GM12878 (cell line): ENCODE data around the gene MTM1. TPM values are rescaled to one million over a fixed set of nuclear protein-coding genes. Genes with fewer than 3 reads are reported as not detected.

Experiments used
- ATAC-seq: fragments of 200-7000 bp; cut with Tn5 transposase; 3 replicates; pipeline ENCODE4 v1.9.1; 2020; ENCODE audit warnings: mild to moderate bottlenecking, moderate library complexity
- BruUV-seq: library from RNA; stranded (reverse); fragments of 400-500 nt; replicated peaks from 2 replicates; lab custom pipeline; 2021; lab: Mats Ljungman, UMichigan
- CTCF ChIA-PET: fragments of 300-600 bp; sonication (Branson Sonifier 250); formaldehyde crosslinking; extraction: SDS; loops from one replicate; lab custom pipeline; 2021; ENCODE audit warnings: inconsistent platforms; lab: Yijun Ruan, JAX
- POLR2A ChIA-PET: fragments of 350-600 bp; formaldehyde crosslinking; extraction: SDS; loops from one replicate; lab custom pipeline; 2021; ENCODE audit warnings: inconsistent platforms; lab: Charles Lee
- RAD21 ChIA-PET: fragments of 300-600 bp; sonication (Branson Sonifier 250); formaldehyde crosslinking; loops from one replicate; lab custom pipeline; 2023; ENCODE audit warnings: antibody characterized with exemption; ENCODE audit not compliant: unreplicated experiment; lab: Charles Lee
- SMC1A ChIA-PET: fragments of 300-600 bp; sonication (Branson Sonifier 250); formaldehyde crosslinking; loops from one replicate; lab custom pipeline; 2023; ENCODE audit not compliant: unreplicated experiment, uncharacterized antibody; lab: Charles Lee
- DNase-seq: peaks from one replicate; pipeline ENCODE4 v3.0.0-alpha.2; 2011; ENCODE audit warnings: low read depth, low spot score
- FAIRE-seq: peaks from 3 replicates; lab custom pipeline; 2011; peaks lifted over from hg19 to GRCh38; lab: Jason Lieb, UNC
- H2AFZ ChIP-seq: 2 replicates; pipeline ENCODE4 v1.6.0; 2011; ENCODE audit warnings: low read depth, low read length, control low read depth; ENCODE audit not compliant: control insufficient read depth
- H3K27ac ChIP-seq: 2 replicates; pipeline ENCODE4 v1.5.1; 2011; ENCODE audit warnings: control low read depth; ENCODE audit not compliant: control insufficient read depth, insufficient read depth
- H3K27me3 ChIP-seq, 2 experiments: replicated peaks in 1 of 2; 2 replicates each; pipeline versions ENCODE4 v1.6.0 to v1.6.1; 2011; ENCODE audit warnings: low read length in 1 of 2; ENCODE audit not compliant: control insufficient read depth in 2 of 2, insufficient read depth in 2 of 2
- H3K36me3 ChIP-seq, 2 experiments: 2 replicates each; pipeline ENCODE4 v1.5.1; 2011; ENCODE audit warnings: low read length in 1 of 2; ENCODE audit not compliant: control insufficient read depth in 2 of 2, insufficient read depth in 2 of 2
- H3K4me1 ChIP-seq: 2 replicates; pipeline ENCODE4 v1.6.1; 2011; ENCODE audit warnings: mild to moderate bottlenecking, low read length, moderate library complexity, mixed read lengths; ENCODE audit not compliant: control insufficient read depth, insufficient read depth
- H3K4me2 ChIP-seq: 2 replicates; pipeline ENCODE4 v1.6.0; 2011; ENCODE audit warnings: control low read depth; ENCODE audit not compliant: control insufficient read depth, insufficient read depth
- H3K4me3 ChIP-seq: fragments of 200-600 bp; sonication (generic); 2 replicates; pipeline ENCODE4 v1.5.1; 2016
- H3K79me2 ChIP-seq: 2 replicates; pipeline ENCODE4 v1.6.0; 2011; ENCODE audit warnings: low read length; ENCODE audit not compliant: control insufficient read depth, insufficient read depth
- H3K9ac ChIP-seq: 2 replicates; pipeline ENCODE4 v1.8.0; 2011; ENCODE audit warnings: low read length, control low read depth, mixed read lengths; ENCODE audit not compliant: control insufficient read depth, insufficient read depth
- H3K9me3 ChIP-seq: replicated peaks from 3 replicates; pipeline ENCODE4 v1.5.1; 2011; ENCODE audit warnings: mild to moderate bottlenecking, low read length; ENCODE audit not compliant: control insufficient read depth, insufficient read depth
- H4K20me1 ChIP-seq: 2 replicates; pipeline ENCODE4 v1.6.0; 2011; ENCODE audit not compliant: control insufficient read depth, insufficient read depth
- CEBPB ChIP-seq, 2 experiments: fragments of 150-350 bp in 1 of 2; IDR thresholded peaks; 2 replicates each; pipeline ENCODE4 v1.6.1; 2012 to 2014; ENCODE audit warnings: low read depth in 2 of 2, low read length in 2 of 2, borderline replicate concordance in 1 of 2, inconsistent platforms in 1 of 2
- EGR1 ChIP-seq, 2 experiments: IDR thresholded peaks; 1 replicate in 1 of 2; 2 replicates in 1 of 2; pipeline ENCODE4 v1.6.1; 2011 to 2012; ENCODE audit warnings: low read depth in 2 of 2, low read length in 2 of 2, borderline replicate concordance in 1 of 2, mild to moderate bottlenecking in 1 of 2, moderate library complexity in 1 of 2
- HDGF ChIP-seq: fragments of 450-650 bp; IDR thresholded peaks from 2 replicates; pipeline ENCODE4 v1.6.1; 2016; ENCODE audit warnings: antibody characterized with exemption
- NR2F1 ChIP-seq: fragments of 450-650 bp; conservative IDR thresholded peaks from 2 replicates; pipeline ENCODE4 v1.6.1; 2017; ENCODE audit warnings: mild to moderate bottlenecking
- RAD21 ChIP-seq: IDR thresholded peaks from 2 replicates; pipeline ENCODE4 v1.6.1; 2011; ENCODE audit warnings: mild to moderate bottlenecking, low read depth, low read length, moderate library complexity; ENCODE audit not compliant: insufficient read depth
- SMC3 ChIP-seq: IDR thresholded peaks from 2 replicates; pipeline ENCODE4 v1.6.1; 2011; ENCODE audit warnings: low read length, improper control_type of control experiment, borderline replicate concordance
- TCF12 ChIP-seq: IDR thresholded peaks from 2 replicates; pipeline ENCODE4 v1.6.1; 2011; ENCODE audit warnings: low read depth, mild to moderate bottlenecking, low read length
- ZBED1 ChIP-seq: IDR thresholded peaks from 2 replicates; pipeline ENCODE4 v1.6.1; 2016; ENCODE audit warnings: borderline replicate concordance
- WGBS: methylation state at CpG from one replicate; pipeline ENCODE4 v1.1.6; 2016; ENCODE audit warnings: low lambda C conversion rate; ENCODE audit not compliant: insufficient replicate concordance, insufficient coverage; ENCODE audit errors: missing lambda C conversion rate; 5-methylcytosine and 5-hydroxymethylcytosine counted together
- in situ Hi-C: fragments of 300-500 bp; cut with MboI; formaldehyde crosslinking; loops from 9 replicates; pipeline ENCODE4 v1.14.3; 2018; ENCODE audit warnings: mixed read lengths
- intact Hi-C: fragments of 100-400 bp; cut with micrococcal nuclease; formaldehyde crosslinking; loops from one replicate; pipeline ENCODE4 v1.14.2; 2022; ENCODE audit not compliant: unreplicated experiment
- polyA plus RNA-seq, 11 experiments: library from polyadenylated mRNA; depleted of rRNA in 4 of 11; unstranded in 6 of 11; stranded (reverse) in 5 of 11; fragments of >200 nt; fragmentation: Nextera tagmentation in 4 of 11; fragmentation: Illumina TruSeq in 1 of 11; extraction: Ambion mirVana in 4 of 11; extraction: Trizol in 1 of 11; gene quantifications; 1 replicate in 1 of 11; 2 replicates in 10 of 11; pipeline versions ENCODE4 v1.2.1 to v1.2.3, GENCODE V29; 2011 to 2016; ENCODE audit warnings: inconsistent platforms in 2 of 11, missing spikeins in 2 of 11, low read depth in 1 of 11
- total RNA-seq, 4 experiments: library from RNA; depleted of rRNA in 3 of 4; stranded (reverse); fragments of >200 nt in 3 of 4; fragmentation: Illumina TruSeq in 1 of 4; extraction: Trizol in 1 of 4; gene quantifications; 2 replicates each; pipeline versions ENCODE4 v1.2.1 to v1.2.3, GENCODE V29; 2013 to 2021
- TF ChIP-seq, protein P1 (sequence below): fragments of 450-650 bp; IDR thresholded peaks from 2 replicates; pipeline ENCODE4 v1.6.1; 2017; ENCODE audit warnings: borderline replicate concordance
- TF ChIP-seq, protein P2 (sequence below), 3 experiments: IDR thresholded peaks in 2 of 3; conservative IDR thresholded peaks in 1 of 3; 2 replicates each; pipeline ENCODE4 v1.5.1; 2011; ENCODE audit warnings: low read depth in 3 of 3, low read length in 3 of 3, mild to moderate bottlenecking in 3 of 3, control low read depth in 2 of 3, moderate library complexity in 2 of 3, inconsistent platforms in 1 of 3, mixed read lengths in 1 of 3; ENCODE audit not compliant: control insufficient read depth in 2 of 3, insufficient read depth in 1 of 3; ENCODE audit errors: extremely low read depth in 1 of 3

MTM1 gene
- total and polyA plus RNA-seq, 10 of the 15 experiments (the other 5 are each of a cell fraction or from before 2014, with no cell fraction given) = 3.9 to 13.3 (median 8.4) TPM

DNA sequence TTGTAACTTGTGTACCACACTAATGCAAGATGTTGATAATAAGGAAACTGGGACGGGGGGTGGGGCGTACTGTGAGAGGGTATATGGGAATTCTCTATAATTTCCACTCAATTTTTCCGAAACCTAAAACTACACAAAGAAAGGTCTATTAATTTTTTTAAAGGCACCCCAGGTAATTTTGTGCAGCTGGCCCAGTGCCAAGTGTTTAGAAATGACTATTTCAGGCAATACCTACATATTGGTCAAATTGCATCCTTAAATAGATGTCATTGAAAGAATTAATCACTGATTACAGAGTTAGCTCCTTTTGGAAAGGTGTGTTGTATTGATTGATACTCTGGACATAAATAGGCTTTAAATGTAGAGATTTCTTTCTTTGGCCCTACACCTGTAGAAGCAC, 114.7 kb downstream of the MTM1 start (continued):
- TF ChIP-seq HDGF (no peak), ZBED1 (no peak), CEBPB (IDR thresholded peaks at IDR 0.05; ENCODE audit: borderline replicate concordance in 1 of 2, low read depth in 2 of 2, low read length in 2 of 2) (no peak), NR2F1 (no peak), TCF12 (no peak), EGR1 (IDR thresholded peaks at IDR 0.05; ENCODE audit: borderline replicate concordance in 1 of 2, low read depth in 2 of 2, low read length in 2 of 2) (no peak)

DNA sequence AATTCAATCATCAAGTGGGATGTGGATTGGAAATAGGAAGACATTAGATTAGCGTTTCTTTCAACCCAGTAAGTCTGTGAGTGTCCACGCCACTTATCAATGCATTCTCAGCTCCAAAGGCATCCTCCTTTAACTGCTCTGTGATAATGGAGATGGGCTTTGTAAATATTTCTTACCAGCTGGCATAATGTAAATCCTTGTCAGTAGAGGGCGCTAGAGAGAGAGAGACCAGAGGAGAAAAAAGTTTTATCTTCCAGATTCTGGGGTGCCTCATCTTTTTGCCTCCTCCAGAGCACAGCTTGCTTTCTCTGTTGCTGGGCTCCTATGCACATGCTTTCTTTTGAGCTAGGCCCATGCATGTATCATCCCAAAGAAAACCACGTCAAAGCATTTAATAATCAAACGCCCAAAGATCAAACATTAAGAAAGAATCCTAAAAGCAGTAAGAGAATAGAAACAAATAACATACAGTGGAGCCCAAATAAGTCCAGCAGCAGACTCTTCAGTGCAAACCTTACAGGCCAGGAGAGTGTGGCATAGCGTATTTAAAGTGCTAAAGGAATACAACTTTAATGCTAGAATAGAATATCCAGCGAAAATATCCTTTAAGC, 115.2 kb downstream of the MTM1 start:
- no peak overlapping the region for H3K9ac ChIP-seq
- no peak overlapping the region for H3K4me3 ChIP-seq
- no TSS peak for BruUV-seq
- no peak for DNase-seq
- peak; percentile 76 for ATAC-seq
- H3K27ac ChIP-seq = no peak overlapping the region
- RAD21 ChIA-PET = interaction anchor here (0.6 to 2.3 kb wide), 7 partner anchors 9 to 38 kb away, joined by 3 to 28 read pairs (median 5); partner anchors contain the start of gene MTMR1
- TF ChIP-seq, protein P1, sequence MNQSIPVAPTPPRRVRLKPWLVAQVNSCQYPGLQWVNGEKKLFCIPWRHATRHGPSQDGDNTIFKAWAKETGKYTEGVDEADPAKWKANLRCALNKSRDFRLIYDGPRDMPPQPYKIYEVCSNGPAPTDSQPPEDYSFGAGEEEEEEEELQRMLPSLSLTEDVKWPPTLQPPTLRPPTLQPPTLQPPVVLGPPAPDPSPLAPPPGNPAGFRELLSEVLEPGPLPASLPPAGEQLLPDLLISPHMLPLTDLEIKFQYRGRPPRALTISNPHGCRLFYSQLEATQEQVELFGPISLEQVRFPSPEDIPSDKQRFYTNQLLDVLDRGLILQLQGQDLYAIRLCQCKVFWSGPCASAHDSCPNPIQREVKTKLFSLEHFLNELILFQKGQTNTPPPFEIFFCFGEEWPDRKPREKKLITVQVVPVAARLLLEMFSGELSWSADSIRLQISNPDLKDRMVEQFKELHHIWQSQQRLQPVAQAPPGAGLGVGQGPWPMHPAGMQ = no peak
- TF ChIP-seq RAD21 = peak; percentile 60
- TF ChIP-seq, protein P2, sequence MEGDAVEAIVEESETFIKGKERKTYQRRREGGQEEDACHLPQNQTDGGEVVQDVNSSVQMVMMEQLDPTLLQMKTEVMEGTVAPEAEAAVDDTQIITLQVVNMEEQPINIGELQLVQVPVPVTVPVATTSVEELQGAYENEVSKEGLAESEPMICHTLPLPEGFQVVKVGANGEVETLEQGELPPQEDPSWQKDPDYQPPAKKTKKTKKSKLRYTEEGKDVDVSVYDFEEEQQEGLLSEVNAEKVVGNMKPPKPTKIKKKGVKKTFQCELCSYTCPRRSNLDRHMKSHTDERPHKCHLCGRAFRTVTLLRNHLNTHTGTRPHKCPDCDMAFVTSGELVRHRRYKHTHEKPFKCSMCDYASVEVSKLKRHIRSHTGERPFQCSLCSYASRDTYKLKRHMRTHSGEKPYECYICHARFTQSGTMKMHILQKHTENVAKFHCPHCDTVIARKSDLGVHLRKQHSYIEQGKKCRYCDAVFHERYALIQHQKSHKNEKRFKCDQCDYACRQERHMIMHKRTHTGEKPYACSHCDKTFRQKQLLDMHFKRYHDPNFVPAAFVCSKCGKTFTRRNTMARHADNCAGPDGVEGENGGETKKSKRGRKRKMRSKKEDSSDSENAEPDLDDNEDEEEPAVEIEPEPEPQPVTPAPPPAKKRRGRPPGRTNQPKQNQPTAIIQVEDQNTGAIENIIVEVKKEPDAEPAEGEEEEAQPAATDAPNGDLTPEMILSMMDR (IDR thresholded peaks at IDR 0.05 in 2 of 3, conservative IDR thresholded peaks at IDR 0.05 in 1 of 3; ENCODE audit: control insufficient read depth in 2 of 3, extremely low read depth in 1 of 3, insufficient read depth in 1 of 3, low read depth in 3 of 3, low read length in 3 of 3) = peak; percentile 54 to 64 (median 55); a peak in 5 of 6 replicates
- TF ChIP-seq SMC3 = peak; percentile 69; the same call in 1 of the 2 replicates
- TF ChIP-seq, all 136 proteins: peak for 3
- POLR2A ChIA-PET = interaction anchor here (0.6 kb wide), 1 partner anchor 14 kb away, joined by 3 read pairs; no protein-coding TSS in a partner anchor
- Histone ChIP-seq H3K4me1 (no peaks in the 10 kb centered on the region), H3K27me3 (no peaks in the 10 kb centered on the region), H3K4me2 (no peak overlapping the region), H3K36me3 (no peaks in the 10 kb centered on the region), H3K9me3 (no peaks in the 10 kb centered on the region), H4K20me1 (no peaks in the 10 kb centered on the region), H2AFZ (no peak overlapping the region), H3K79me2 (no peaks in the 10 kb centered on the region)
- WGBS = 34% methylated on average over 7 of the region's 7 CpGs
- SMC1A ChIA-PET = interaction anchor here (0.7 to 11.8 kb wide), 7 partner anchors 9 to 70 kb away, joined by 3 to 132 read pairs (median 9); partner anchors contain the start of gene MTMR1
- FAIRE-seq = peak; percentile 81
- in situ Hi-C loops (loop anchor here (25.0 kb wide), 1 partner anchor 1171 kb away; the partner anchor contains the start of gene IDS), intact Hi-C loops (loop anchor here (1.0 kb wide), 1 partner anchor 33 kb away; no protein-coding TSS in a partner anchor)
- CTCF ChIA-PET = interaction anchor here (0.9 to 3.8 kb wide), 17 partner anchors 10 to 743 kb away, joined by 3 to 68 read pairs (median 6); partner anchors contain the start of gene MTMR1
